ENCODE data around the gene NCAPD3.

The NCAPD3 gene

DNA sequence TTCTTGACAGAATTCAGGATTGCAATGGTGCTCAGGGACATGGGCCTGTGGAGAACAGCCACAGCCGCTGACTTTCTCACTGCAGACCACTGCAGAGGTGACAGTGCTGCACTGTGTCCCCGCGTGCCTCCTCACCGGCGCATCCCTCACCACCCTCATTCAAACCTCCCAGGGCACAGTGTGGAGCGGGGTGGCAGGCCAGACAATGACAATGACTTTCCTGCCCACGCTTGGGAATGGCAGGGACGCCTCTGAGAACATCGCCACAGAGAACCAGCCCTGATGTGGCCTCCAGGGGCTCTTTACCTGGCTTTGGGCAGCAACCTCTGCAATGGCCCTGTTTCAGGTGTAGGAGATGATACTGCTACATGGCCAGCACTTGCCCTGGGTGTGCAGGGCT is 65.7 kb downstream of the NCAPD3 start:
- DNase-seq (ENCODE audit: low spot score): no peak

DNA sequence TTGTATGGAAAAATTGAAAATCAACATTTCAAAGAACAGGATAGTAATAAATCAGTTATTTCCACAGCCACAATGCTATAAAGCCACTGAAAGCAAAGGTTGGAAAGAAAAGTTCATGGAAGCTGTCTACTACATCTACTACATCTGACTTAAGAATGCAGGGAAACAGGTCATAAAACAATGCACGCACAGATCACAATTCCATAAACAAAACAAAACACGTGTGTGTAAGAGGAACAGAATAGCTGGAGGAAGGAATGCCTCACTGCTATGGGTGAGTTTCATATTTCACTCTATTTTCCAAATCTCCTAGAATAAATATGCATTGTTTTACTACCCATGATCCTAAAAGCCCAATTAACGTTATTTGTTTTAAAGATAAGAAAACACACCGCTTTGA is 66.3 kb downstream of the NCAPD3 start:
- no peak for DNase-seq (ENCODE audit: low spot score)

DNA sequence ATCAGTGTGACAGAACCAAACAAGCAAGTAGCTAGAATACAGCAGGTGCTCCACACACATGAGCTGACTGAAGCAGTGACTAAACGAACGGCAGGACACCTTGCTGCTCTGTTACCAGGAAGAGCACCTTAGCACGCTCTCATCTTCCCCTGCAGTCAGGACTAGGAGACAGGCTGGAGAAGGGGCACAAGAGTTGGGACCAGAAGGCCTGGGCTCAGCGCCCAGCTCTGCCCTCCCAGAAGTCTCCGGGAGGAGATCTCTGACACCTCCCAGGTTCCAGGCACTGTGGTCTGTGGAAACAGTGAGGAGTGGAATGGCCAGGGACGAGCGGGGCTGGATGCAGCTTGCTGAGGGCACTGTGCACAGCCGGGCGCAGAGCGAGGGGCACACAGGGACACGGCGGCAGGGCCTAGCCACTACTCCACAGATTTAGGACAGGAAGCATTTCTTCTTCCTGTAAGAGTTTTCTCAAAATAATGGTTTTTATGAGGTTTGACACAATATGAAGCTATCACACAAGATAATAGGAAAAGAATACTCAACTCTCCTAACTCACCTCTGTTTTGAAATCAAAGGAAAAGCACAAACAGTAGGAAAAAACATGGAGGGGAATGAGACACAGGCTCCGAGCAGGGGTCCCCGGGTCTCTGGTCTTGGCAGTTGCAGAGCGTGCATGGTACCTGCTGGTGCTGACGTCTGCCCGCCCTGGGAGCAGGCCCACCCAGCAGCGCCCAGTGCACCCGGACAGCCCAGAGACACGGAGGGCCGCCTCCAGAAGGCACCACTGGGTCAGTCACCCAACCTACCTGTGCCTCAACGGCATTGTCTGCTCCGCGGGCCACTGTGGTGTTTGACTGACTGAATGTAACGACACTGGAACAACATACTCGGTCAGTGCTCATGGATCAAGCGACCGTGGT is 67.6 kb downstream of the NCAPD3 start:
- DNase-seq (ENCODE audit: low spot score): no peak

GRCh38 chr11:134155456-134155855 is 68.3 kb downstream of the NCAPD3 start:
- no peak for DNase-seq (ENCODE audit: low spot score)

- no peak for DNase-seq (ENCODE audit: low spot score)
Measured at GRCh38 chr11:134154441-134154840, 69.3 kb downstream of the NCAPD3 start.

DNA sequence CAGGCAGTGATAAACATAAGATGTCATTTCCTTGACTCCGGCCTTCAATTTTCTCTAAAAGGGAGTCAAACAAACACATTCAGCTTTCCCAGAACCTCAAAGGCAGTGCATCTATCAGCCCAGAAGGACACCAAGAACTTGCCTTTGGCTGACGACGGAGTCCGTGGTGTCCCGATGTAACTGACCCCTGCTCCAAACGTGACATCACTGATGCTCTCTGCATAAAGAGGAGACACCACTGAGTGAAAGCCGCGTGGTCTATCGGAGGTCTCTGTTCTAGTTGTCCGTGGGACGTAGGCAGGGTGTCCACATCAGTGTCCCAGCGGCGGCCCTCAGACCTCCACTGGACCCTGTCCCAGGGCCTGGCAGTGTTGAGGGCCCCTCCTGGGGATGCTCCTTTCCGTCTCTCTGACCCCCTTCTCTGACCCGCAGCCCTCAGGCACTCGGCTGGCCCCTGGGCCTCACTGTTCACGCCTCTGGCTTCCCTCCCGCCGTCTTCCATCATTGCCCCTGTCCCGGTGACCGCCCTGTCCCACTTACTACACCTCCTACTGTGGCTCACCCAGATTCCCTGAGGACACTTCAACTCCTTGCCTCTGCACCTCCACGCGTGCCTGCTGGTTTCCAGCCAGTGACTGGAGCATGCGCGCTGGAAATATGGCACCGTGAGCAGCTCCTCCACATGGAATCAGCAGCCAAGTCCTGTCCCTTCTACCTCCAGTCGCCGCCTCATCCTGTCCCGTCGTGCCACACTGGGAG is 70.4 kb downstream of the NCAPD3 start:
- no peak for DNase-seq (ENCODE audit: low spot score)

DNA sequence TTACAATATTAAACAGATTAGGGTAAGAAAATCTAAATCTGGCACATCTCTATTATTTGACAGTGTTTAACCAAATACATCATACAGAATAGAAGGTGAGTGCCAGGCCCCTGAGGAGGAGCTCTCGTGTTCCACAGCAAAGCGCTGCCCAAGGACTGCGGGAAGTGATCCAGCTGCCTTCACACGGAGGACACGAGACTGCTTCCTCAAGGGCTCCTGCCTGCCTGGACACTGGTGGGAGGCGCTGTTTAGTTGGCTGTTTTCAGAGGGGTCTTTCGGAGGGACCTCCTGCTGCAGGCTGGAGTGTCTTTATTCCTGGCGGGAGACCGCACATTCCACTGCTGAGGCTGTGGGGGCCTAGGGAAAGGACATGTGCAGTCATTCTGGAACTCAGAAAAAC is 71.1 kb downstream of the NCAPD3 start:
- no peak for DNase-seq (ENCODE audit: low spot score)

- no peak for DNase-seq (ENCODE audit: low spot score)
Measured at GRCh38 chr11:134151083-134151747, 72.6 kb downstream of the NCAPD3 start.

DNA sequence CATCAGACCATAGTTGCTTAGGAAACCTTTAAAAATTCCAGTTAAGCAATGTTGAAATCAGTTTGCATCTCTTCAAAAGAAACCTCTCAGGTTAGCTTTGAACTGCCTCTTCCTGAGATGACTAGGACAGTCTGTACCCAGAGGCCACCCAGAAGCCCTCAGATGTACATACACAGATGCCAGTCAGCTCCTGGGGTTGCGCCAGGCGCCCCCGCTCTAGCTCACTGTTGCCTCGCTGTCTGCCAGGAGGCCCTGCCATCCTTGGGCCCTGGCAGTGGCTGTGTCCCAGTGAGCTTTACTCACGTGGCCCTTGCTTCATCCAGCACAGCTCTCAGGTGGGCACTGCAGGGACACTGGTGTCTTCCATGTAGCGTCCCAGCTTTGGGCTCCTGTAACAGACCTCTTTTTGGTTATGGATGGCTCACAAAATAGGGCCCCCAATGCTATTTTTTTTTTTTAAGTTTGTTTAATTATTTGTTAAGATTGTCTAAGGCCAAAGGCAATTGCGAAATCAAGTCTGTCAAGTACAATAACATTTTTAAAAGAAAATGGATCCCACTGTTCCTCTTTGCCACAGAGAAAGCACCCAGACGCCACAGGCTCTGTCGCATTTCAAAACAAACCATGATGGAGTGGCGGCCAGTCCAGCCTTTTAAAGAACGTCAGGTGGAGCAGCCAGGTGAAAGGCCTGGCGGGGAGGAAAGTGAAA is 73.4 kb downstream of the NCAPD3 start:
- no peak for DNase-seq (ENCODE audit: low spot score)

GRCh38 chr11:134149371-134149770 is 74.4 kb downstream of the NCAPD3 start:
- DNase-seq (ENCODE audit: low spot score): no peak

DNA sequence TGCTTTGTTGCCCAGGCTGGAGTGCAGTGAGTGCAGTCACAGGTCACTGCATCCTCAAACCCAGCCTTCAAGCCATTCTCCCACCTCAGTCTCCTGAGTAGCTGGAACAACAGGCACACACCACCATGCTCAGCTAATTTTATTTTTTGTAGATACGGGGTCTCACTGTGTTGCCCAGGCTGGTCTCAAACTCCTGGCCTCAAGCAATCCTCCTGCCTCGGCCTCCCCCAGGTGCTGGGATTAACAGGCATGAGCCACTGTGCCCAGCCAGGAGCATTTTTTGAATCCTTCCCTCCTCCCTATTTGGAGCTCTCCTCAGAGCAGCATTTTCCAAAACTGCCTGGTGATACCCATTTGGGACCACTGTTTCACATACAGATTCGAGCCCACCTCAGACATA is 77.2 kb downstream of the NCAPD3 start:
- no peak for DNase-seq (ENCODE audit: low spot score)

DNA sequence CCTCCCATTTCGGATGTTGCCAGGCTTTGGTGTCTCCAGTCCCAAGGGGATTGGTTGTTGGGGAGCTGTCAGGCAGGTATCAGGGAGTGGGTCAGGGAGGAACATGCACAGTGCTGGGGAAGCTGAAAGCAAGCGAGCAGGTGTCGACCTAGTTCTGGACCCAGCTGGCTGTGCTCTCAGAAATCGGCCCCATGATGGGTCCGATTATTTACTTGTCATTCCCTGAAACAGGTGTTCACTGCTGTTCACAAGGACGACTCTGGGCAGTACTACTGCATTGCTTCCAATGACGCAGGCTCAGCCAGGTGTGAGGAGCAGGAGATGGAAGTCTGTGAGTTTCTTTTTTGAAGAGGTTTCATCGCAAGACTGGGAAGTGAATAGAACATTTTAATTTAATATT is 78.1 kb downstream of the NCAPD3 start:
- no peak for DNase-seq (ENCODE audit: low spot score)

DNA sequence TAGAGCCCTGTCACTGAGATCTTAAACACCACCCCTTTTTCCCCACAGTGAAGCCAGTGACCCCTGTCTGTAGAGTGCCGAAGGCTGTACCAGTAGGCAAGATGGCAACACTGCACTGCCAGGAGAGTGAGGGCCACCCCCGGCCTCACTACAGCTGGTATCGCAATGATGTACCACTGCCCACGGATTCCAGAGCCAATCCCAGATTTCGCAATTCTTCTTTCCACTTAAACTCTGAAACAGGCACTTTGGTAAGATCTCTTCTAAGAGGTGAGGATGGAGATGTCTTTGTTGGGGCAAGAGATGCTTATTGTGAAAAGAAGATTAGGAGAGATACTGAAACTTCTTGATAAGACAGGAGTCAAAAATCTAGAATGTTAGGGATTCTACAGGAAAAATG is 79.0 kb downstream of the NCAPD3 start:
- no peak for DNase-seq (ENCODE audit: low spot score)

GRCh38 chr11:134143801-134144200 is 80.0 kb downstream of the NCAPD3 start:
- DNase-seq (ENCODE audit: low spot score): no peak

- DNase-seq (ENCODE audit: low spot score): no peak
Measured at GRCh38 chr11:134142536-134142935, 81.2 kb downstream of the NCAPD3 start.

GRCh38 chr11:134140961-134141490 is 82.7 kb downstream of the NCAPD3 start:
- no peak for DNase-seq (ENCODE audit: low spot score)

DNA sequence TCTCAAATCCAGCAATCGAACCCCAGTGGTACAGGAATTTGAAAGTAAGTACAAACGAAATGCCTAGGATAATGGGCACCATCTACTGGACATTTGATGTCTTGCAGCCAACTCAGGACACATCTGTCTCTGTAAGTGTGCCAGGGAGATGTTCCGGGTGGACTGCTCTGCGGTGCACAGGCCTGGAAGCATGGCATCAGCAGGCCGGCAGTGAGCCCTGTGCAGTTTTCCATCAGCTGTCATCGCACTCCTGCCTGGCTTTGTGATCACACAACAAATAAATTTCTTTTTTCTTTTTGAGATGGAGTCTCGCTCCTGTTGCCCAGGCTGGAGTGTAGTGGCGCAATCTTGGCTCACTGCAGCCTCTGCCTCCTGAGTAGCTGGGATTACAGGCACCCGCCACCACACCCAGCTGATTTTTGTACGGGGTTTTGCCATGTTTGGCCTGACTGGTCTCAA is 83.9 kb downstream of the NCAPD3 start:
- peak; percentile 24 for DNase-seq (ENCODE audit: low spot score)

DNA sequence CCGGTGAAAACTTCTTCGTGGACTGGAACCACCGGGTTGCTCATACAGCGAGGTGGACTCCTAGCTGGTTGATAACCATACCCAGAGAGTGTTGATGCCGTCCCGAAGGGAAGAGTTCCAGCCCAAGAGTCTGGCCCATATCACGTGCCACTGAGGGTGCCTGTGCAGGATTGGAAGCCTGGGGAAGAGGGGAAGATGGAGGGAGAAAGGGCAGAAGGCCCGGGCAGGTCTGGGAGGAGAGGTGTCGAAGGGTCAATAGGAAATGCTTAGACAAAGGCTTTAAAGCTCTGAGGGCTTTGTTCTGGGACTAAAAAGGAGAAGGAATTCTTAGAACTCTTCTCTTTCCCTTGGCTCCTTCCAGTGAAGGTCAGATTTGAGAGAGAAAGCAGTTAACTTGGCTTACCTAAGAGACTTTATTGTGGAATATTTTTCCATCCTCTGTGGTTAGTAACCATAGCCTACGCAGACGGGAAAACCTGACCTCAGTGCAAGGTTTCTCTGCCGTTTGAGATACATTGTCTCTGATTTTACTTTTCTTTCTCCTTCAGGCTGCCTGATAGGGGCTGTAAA is 84.4 kb downstream of the NCAPD3 start:
- no peak for DNase-seq (ENCODE audit: low spot score)

DNA sequence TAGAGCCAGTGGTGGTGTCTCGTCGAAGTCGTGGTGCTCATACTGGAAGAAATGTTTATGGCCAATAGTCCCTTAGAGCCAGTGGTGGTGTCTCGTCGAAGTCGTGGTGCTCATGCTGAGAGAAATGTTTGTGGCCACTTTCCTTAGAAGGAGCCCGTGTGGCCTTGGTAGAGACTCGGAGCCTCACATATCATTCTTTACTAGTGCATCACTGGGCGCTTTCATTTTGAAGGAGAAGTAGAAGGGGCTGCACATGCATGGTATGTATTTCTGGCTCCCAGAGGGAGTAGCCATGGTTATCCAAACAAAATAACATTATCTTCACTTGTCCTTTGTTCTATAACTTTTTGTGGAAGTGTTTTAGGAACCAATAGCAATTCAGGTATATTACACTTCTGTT is 85.4 kb downstream of the NCAPD3 start:
- no peak for DNase-seq (ENCODE audit: low spot score)

DNA sequence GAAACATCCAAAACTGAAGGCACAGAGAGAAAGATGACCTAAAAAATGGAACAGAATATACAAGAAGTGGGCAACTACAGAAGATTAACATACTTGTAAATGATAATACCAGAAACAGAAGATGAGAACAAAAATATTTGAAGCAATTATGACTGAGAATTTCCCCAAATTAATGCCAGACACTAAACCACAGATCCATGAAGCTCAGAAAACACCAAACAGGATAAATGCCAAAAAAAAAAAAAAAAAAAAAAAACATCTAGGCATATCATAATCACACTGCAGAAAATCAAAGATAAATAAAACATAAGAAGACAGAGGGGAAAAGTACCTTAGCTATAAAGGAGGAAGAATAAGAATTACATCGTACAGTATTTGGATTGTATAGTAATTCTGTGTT is 89.6 kb downstream of the NCAPD3 start:
- DNase-seq (ENCODE audit: low spot score): no peak

- DNase-seq (ENCODE audit: low spot score): no peak
Measured at GRCh38 chr11:134132808-134133207, 91.0 kb downstream of the NCAPD3 start.
